GM19468 (cell line): ENCODE data around the gene ZNF608.

ENCODE experiments used
- ATAC-seq: cut with Tn5 transposase; IDR thresholded peaks from one replicate; pipeline ENCODE4 v1.9.1; 2021; ENCODE audit warnings: mild to moderate bottlenecking, moderate library complexity, moderate number of reproducible peaks; ENCODE audit not compliant: unreplicated experiment; ENCODE audit errors: extremely low read depth

The ZNF608 gene

DNA sequence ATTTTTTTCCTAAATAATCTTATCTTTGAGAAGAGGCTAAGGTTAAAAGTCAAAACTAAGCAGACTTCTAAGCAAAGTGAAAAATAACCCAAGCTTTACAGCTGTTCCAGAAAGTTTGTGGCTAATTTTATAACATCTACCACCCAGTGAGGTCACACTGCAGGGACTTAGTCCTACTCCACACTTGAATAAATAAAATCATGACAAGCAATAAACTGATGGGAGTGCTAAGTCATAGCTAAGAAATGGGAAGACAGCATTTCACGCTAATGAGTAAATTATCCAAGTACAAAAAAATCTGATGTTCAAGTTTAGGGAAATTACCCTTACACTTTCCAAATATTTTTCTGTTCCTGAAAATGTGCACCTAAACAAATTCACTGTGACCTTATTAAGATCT is 47.7 kb downstream of the ZNF608 start:
- no peak for ATAC-seq

- ATAC-seq = no peak
Measured at GRCh38 chr5:124697933-124698591, 48.4 kb downstream of the ZNF608 start.

- no peak for ATAC-seq
Measured at GRCh38 chr5:124697501-124697900, 48.9 kb downstream of the ZNF608 start.

DNA sequence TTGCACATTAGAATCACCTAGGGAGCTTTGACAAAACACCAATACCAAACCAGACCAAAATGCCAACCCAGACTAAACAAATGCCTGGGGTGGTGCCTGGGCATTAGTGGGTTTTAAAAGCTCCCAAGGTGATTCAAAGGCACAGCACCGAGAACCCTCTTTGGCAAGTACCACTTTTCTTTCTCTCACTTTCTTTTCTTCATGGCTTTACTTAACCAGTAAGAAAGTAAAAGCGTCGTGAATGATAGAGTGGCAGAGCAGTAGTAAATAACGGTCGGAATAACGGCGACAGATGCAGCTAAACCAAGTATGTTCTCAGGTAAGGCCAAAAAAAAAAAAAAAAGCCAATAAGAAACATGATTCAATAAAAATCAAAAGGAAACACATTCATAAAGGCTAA is 49.5 kb downstream of the ZNF608 start:
- no peak for ATAC-seq
